Activated CD4-positive, alpha-beta T cell treated with anti-CD3 and anti-CD28 coated beads for 4 hours (primary cell): ENCODE results near the gene FARS2.

Source experiments
- DNase-seq, 2 donors: peaks; one replicate each; pipeline ENCODE4 v3.0.0-alpha.2; 2020

Gene FARS2

DNA sequence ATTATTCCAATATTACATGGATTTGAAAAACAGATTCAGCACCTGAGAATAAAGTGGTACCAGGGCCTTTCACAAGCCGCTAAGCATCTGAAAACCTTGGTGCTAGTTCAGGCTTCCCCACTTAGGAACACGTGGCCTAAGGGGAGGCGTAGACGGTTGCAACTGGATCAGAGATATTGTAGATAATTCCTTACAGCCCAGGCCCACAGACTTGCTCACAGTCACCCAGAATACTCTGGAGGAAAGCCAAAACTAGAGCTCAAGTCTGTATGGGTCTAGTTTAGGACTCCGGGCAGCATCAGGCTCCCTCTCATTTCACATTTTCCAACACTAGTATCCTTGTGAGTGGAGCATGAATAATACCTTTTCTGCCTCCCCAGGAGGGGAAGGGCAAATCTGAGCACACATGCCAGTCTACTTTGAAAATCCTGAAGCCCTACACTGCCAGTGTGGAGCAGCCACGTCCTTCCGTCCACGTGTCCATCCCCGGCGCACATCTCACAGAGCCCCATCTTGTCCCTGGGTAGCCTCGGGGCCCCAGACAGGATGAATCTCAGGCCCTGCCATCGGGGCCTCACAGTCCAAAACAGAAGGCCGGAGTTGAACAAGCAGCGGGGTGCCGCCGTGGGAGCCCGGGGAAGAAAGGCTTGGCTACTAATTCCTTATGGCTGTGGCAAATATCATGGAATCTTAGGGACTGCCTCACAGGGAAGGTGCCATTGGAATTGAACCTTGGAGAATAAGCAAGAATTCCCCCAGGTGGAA lies 446.1 kb downstream of the FARS2 start:
- DNase-seq: no peak

- DNase-seq: no peak
Measured at GRCh38 chr6:5710516-5710915, 449.2 kb downstream of the FARS2 start.

DNA sequence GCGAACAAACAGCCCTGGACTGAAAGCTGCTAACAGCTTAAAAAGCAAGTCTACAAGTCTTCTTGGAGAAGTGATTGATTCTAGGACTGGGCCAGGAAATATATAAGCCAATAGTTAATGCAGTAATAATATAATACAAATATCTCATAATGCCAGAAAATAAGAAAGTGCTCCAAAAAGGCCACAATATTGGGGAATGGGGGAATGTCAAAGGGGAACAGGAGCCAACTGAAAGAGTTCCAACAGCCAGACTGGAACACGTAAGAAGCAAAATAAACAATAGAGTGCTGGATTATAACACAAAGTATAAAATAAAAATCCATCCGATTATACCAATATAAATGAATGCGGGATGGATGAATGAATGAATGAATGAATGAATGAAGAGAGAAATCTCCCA lies 449.6 kb downstream of the FARS2 start:
- no peak for DNase-seq

DNA sequence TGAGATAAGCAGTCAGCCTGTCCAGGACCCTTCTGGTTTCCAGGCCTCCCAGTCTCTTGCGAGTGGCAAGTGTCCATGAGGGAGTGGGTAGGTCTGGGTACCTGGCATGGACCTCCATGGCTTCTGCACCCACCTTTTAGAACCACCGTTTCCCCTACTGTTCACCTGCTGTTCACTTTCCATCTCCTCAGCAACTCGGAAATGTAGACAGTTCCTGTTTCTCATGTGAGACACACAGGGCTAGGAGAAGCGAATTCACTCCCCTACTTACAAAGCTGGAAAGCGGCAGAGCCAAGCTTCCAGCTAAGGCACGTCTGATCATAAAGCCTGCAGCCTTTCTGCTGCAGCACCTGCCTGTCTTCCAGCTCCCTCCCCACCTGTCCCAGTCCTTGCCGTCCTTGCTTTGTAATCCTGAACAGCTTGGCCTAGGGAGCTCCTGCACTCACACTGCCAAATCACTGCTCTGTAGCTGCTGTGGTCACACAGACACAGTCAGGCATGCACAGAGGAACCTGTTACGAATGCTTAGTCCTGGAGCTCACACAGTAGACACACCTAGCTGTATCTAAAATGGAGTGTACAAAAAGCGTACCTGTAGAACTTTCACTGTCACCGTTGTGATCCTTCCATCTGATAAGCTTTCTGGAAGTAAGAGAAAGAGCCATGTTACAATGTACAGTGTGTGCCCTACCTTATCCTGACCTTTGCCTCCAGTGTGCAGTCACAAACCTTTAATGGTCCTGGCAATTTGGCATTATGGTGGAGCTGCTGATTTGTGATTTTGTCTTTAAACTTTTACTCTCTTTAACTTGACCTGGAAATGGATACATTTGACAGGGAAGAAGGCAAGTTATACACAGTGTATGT lies 451.3 kb downstream of the FARS2 start:
- no peak for DNase-seq

DNA sequence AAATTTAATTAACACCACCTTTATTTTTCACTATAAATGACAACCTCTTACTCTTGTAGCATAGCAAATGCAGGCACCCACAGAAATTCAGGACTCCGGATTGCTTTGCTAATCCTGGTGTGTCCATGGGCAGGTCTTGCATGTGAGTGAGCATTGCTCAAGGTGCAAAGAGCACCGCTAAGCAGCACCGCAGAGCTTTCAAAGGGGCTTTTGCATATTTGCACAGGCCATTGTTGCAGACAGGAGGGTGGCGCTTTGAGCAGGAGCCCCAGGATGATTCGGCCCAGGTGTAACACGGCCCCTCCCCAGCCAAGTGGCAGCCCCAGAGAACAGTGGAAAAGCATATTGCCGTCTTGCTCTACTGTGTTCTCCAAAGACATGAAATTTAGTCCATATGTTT lies 452.2 kb downstream of the FARS2 start:
- no peak for DNase-seq

DNA sequence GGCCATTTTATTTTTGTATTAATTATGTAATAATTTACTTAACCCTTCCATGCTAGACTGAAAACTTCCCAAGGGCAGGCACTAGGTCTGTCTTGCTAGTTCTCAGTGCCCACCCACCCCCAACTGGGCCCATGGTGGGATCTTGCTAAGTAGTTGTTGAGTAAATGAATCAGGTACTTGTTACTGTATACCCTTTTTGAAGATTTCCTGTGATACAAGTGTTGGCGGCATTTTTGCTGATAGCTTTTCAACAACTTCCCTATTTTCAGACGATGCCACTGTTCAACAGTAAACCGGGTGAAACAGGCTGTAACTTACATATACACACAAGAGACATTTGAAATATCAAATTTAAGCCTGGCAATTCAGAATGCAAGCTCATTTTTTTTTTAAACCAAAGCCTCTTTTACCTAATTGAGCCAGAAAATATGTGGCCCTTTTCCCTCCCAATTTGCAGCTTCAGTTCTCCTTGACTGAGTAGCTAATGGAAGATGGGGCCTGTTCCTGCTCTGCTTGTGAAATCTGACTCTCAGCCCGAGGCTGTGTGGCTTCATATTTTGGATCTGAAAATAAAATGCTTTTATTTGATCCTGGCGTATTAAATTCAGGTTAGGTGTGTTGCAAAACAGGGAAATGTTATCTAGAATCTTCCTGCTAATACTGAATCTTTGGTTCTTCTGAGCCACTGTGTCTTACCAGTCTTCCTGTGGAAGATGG lies 457.1 kb downstream of the FARS2 start:
- DNase-seq: no peak

- DNase-seq: no peak
Measured at GRCh38 chr6:5723841-5724691, 462.8 kb downstream of the FARS2 start.

DNA sequence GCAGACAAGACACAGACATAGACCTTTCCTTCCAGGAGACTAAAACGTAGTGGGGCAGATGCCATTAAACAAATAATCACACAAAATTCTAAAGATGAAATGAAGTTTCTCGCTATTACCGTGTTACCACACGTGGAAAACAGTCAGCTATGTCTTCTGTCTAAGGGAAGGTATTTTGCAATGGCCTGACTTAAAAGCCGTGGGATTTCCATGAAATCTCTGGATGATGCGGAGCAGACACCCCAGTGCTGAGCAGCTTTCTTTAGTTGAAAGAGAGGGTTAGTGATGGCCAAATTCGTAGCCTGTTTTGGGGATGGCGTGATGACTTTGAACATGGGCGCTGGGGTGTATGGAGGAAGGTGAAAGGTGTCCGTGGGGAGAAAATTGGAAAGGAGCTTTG lies 463.6 kb downstream of the FARS2 start:
- no peak for DNase-seq

- no peak for DNase-seq
Measured at GRCh38 chr6:5726976-5727718, 465.8 kb downstream of the FARS2 start.

- no peak for DNase-seq
Measured at GRCh38 chr6:5728351-5729079, 467.2 kb downstream of the FARS2 start.

DNA sequence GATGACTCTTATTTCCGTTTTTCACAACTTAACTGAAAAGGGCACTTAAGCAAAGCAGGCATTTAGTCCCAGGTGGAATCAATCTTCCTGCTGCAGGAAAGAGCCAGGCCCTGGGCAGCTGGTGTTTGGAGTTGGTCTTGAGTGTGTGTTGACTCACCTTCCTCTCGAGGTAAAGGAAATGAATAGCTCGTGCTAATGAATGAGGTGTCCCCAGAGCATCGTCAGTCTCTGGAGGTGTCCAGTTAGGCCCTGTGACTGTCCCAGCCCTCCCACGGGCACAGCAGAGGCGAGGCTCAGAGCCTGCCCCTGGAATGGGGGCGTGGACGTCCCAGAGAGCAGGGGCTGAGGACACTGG lies 467.7 kb downstream of the FARS2 start:
- DNase-seq: no peak

GRCh38 chr6:5729813-5730517 lies 468.7 kb downstream of the FARS2 start:
- DNase-seq: no peak

- no peak for DNase-seq
Measured at GRCh38 chr6:5730585-5731263, 469.4 kb downstream of the FARS2 start.

DNA sequence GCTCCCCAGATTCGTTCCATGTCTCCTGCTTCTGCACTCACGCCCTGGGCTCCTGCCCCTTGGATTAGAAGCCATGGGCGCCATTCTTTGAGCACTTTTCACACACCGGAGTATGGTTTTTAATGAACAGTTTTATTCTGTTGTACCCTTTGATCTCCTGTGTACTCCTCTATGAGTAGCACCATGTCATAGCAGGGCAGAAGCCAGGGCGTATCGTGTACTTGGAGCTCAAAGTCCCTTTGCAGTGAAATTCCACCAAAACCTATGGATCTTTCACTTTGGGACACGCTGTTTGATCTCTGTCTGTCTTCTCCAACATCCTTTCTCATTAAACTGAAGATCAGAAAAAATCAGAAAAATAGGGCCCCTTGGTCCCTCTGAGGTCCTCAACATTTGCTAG lies 470.1 kb downstream of the FARS2 start:
- no peak for DNase-seq

- DNase-seq: no peak
Measured at GRCh38 chr6:5732496-5732895, 471.2 kb downstream of the FARS2 start.

DNA sequence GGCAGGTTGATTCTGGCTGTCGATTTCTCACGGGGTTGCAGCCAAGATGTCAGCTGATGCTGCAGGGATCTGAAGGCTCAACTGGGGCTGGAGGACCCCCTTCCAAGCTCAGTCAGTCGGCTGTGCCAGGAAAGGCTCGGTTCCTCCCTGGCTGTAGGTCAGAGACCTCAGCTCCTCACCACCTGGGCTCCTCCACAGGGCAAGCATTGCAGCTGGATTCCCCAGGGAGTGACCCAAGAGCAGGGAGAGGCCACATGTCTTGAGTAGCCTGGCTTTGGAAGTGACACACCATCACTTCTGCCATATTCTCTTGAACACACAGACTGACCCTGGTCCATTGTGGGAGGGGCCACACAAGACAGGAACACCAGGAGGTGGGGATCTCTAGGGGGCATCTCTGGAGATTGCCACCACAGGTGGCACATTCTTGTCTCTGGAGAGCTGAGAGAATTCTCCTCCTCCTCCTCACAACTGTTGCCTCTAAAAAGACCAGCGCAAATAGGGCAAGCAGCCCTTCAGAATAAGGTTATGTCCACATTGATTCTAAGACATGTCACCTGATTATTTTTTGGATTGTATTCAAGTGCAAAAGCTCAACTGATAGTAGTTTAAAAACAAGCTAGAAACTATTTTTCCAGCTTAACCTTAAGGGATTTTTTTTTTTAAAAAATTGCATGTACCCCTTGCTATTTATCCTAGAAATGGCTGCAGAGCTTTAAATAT lies 474.9 kb downstream of the FARS2 start:
- no peak for DNase-seq

GRCh38 chr6:5737460-5737859 lies 476.1 kb downstream of the FARS2 start:
- DNase-seq: no peak

- no peak for DNase-seq
Measured at GRCh38 chr6:5738211-5738610, 476.9 kb downstream of the FARS2 start.

DNA sequence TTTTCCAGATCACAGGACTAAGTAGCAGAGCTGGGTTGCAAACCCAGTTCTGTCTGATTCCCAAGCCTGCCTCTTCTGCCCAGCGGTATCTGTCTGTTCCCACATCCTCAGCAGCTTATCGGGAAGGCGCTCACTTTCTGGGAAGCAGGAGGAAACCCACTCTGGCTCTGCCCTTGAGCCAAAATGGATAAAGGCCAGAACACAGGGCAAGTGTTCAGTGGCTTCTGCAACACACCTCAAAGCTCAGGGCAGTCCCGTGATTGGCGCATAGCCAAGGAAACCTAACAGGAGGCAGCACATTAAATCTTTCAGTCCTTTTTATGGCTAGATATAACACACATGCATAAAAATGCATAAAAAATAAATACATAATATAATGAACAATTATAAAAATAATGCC lies 483.2 kb downstream of the FARS2 start:
- no peak for DNase-seq
